ENCODE data around the gene PHYKPL. TPM values are rescaled to one million over a fixed set of nuclear protein-coding genes. Genes with fewer than 3 reads are reported as not detected.

Gene PHYKPL
- total RNA-seq, 1 donor from 2014 or later, result 20.5 TPM

DNA sequence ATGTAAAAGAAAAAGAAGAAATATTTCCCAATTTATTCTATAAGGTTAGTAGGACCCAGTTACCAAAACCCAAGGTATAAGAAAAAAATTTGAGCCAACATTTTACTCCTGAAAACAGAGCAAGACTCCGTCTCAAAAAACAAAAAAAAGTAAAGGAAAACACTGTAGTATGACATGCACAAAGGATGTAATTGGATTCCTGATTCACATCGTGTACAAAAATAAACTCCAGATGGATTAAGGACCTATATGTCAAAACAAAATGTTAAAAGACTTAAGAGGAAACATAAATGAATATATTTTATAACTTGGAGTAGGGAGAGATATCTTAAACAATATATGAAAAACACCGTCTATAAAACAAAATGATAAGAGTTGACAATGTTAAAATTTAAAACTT lies 13.8 kb downstream of the PHYKPL start:
- Histone ChIP-seq H3K9ac (no peak overlapping the region), H3K36me3 (peaks cover 6% of the 10 kb centered on the region), H3K4me2 (no peak overlapping the region), H3K27ac (no peak overlapping the region), H3K4me1 (peaks cover 7% of the 10 kb centered on the region), H2AFZ (replicated peaks) (no peak overlapping the region), H3K9me3 (ENCODE audit: low read depth) (no peaks in the 10 kb centered on the region), H3K4me3 (no peak overlapping the region), H3F3A (ENCODE audit: low read depth) (peaks cover 16% of the 10 kb centered on the region), H3K27me3 (no peaks in the 10 kb centered on the region), H4K20me1 (ENCODE audit: low read depth) (peaks cover 19% of the 10 kb centered on the region), H3K79me2 (ENCODE audit: low read depth) (no peaks in the 10 kb centered on the region)
- Mint-ChIP-seq H3K27ac (no peak overlapping the region), H3K36me3 (peaks cover 46% of the 10 kb centered on the region), H3K4me1 (peaks cover 8% of the 10 kb centered on the region), H3K27me3 (ENCODE audit: insufficient read depth, low read depth) (no peaks in the 10 kb centered on the region), H3K9me3 (no peaks in the 10 kb centered on the region), H3K4me3 (no peak overlapping the region)
- TF ChIP-seq, protein P1, sequence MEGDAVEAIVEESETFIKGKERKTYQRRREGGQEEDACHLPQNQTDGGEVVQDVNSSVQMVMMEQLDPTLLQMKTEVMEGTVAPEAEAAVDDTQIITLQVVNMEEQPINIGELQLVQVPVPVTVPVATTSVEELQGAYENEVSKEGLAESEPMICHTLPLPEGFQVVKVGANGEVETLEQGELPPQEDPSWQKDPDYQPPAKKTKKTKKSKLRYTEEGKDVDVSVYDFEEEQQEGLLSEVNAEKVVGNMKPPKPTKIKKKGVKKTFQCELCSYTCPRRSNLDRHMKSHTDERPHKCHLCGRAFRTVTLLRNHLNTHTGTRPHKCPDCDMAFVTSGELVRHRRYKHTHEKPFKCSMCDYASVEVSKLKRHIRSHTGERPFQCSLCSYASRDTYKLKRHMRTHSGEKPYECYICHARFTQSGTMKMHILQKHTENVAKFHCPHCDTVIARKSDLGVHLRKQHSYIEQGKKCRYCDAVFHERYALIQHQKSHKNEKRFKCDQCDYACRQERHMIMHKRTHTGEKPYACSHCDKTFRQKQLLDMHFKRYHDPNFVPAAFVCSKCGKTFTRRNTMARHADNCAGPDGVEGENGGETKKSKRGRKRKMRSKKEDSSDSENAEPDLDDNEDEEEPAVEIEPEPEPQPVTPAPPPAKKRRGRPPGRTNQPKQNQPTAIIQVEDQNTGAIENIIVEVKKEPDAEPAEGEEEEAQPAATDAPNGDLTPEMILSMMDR (IDR thresholded peaks at IDR 0.05), result no peak
- TF ChIP-seq EZH2phosphoT487 (IDR thresholded peaks at IDR 0.05), result no peak
- no peak for TF ChIP-seq EZH2 (IDR thresholded peaks at IDR 0.05)
- no peak for DNase-seq (ENCODE audit: low spot score)

DNA sequence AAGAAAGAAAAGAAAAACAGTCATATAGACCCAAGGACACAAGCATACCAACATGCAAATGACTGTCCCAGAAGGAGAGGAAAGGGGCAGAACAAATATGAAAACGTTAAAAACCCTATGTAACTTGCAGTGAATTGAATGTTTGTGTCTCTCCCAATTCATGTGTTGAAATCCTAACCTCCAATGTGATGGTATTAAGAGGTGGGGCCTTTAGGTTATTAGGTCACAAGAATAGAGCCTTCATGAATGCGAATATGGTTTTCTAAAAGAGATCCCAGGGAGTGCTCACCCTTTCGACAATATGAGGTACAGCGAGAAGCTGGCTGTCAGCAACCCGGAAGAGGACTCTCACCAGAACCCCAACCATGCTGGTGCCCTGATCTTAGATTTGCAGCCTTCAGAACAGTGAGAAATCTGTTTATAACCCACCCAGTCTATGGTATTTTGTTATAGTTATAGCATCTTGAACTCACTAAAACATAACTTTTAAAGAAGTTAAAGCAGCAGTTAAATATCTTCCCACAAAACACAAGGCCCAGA lies 14.3 kb downstream of the PHYKPL start:
- Mint-ChIP-seq H3K27me3 (ENCODE audit: insufficient read depth, low read depth) (peaks cover 2% of the 10 kb centered on the region), H3K9me3 (no peaks in the 10 kb centered on the region), H3K4me3 (no peak overlapping the region), H3K4me1 (peaks cover 4% of the 10 kb centered on the region), H3K27ac (no peak overlapping the region), H3K36me3 (peaks cover 48% of the 10 kb centered on the region)
- Histone ChIP-seq H3F3A (ENCODE audit: low read depth) (peaks cover 19% of the 10 kb centered on the region), H3K27ac (no peak overlapping the region), H3K4me2 (no peak overlapping the region), H3K36me3 (peaks cover 6% of the 10 kb centered on the region), H3K4me3 (no peak overlapping the region), H3K9ac (no peak overlapping the region), H2AFZ (replicated peaks) (no peak overlapping the region), H4K20me1 (ENCODE audit: low read depth) (peaks cover 24% of the 10 kb centered on the region), H3K27me3 (no peaks in the 10 kb centered on the region), H3K9me3 (ENCODE audit: low read depth) (no peaks in the 10 kb centered on the region), H3K79me2 (ENCODE audit: low read depth) (no peaks in the 10 kb centered on the region), H3K4me1 (peaks cover 2% of the 10 kb centered on the region)
- no peak for DNase-seq (ENCODE audit: low spot score)
- TF ChIP-seq EZH2 (IDR thresholded peaks at IDR 0.05), result no peak
- TF ChIP-seq EZH2phosphoT487 (IDR thresholded peaks at IDR 0.05), result no peak
- TF ChIP-seq, protein P1 (IDR thresholded peaks at IDR 0.05), result no peak

DNA sequence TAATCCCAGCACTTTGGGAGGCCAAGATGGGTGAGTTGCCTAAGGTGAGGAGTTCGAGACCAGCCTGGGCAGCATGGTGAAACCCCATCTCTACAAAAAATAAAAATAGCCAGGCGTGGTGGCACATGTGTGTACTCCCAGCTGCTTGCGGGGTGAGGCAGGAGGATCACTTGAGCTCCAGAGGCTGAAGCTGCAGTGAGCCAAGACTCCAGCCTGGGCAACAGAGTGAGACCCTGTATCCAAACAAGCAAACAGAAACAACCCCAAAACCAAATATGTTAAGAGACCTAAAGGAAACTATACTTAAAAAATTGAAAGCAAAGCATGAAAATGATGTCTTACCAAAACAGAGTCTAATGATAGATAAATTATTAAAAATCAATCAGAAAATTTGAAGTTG lies 15.8 kb downstream of the PHYKPL start:
- no peak for DNase-seq (ENCODE audit: low spot score)
- Histone ChIP-seq H3K9me3 (ENCODE audit: low read depth) (no peaks in the 10 kb centered on the region), H3K27me3 (no peaks in the 10 kb centered on the region), H3K27ac (no peak overlapping the region), H4K20me1 (ENCODE audit: low read depth) (peaks cover 39% of the 10 kb centered on the region), H3K4me2 (no peak overlapping the region), H3K4me3 (no peak overlapping the region), H3F3A (ENCODE audit: low read depth) (peaks cover 31% of the 10 kb centered on the region), H2AFZ (replicated peaks) (no peak overlapping the region), H3K79me2 (ENCODE audit: low read depth) (no peaks in the 10 kb centered on the region), H3K36me3 (peaks cover 6% of the 10 kb centered on the region), H3K9ac (no peak overlapping the region), H3K4me1 (no peaks in the 10 kb centered on the region)
- H3K9me3 Mint-ChIP-seq, result no peaks in the 10 kb centered on the region
- H3K36me3 Mint-ChIP-seq, result peaks cover 45% of the 10 kb centered on the region
- TF ChIP-seq EZH2phosphoT487 (IDR thresholded peaks at IDR 0.05), result no peak
- no peak overlapping the region for H3K27ac Mint-ChIP-seq
- peaks cover 2% of the 10 kb centered on the region for H3K27me3 Mint-ChIP-seq (ENCODE audit: insufficient read depth, low read depth)
- H3K4me1 Mint-ChIP-seq, result no peaks in the 10 kb centered on the region
- no peak overlapping the region for H3K4me3 Mint-ChIP-seq

DNA sequence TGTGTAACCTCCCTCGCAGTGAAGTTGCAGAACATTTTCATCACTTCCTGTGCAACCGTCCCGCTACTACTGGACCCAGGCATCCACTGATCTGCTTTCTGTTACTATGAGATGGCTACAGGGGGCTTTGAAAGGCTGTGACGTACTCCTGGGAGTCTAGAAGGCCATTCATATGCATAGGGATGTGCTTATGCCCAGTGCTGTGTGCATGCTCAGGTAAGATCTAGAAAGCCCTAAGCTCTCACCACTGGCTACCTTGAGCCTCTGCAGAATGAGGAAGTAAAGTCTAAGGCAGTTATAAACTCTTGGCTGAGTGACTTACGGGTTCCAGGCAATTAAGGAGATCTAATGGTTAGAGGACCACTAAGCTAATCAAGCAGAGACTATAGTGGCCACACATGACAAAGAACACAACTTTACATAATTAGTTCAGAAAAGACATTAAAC lies 16.5 kb downstream of the PHYKPL start:
- Histone ChIP-seq H2AFZ (replicated peaks) (no peak overlapping the region), H3K4me2 (no peak overlapping the region), H3K79me2 (ENCODE audit: low read depth) (no peaks in the 10 kb centered on the region), H3K27ac (no peak overlapping the region), H3K4me3 (no peak overlapping the region), H3K9me3 (ENCODE audit: low read depth) (no peaks in the 10 kb centered on the region), H3F3A (ENCODE audit: low read depth) (peaks cover 37% of the 10 kb centered on the region), H3K4me1 (no peaks in the 10 kb centered on the region), H4K20me1 (ENCODE audit: low read depth) (peaks cover 46% of the 10 kb centered on the region), H3K36me3 (peaks cover 6% of the 10 kb centered on the region), H3K9ac (no peak overlapping the region), H3K27me3 (no peaks in the 10 kb centered on the region)
- peaks cover 44% of the 10 kb centered on the region for H3K36me3 Mint-ChIP-seq
- no peaks in the 10 kb centered on the region for H3K9me3 Mint-ChIP-seq
- peaks cover 8% of the 10 kb centered on the region for H3K27me3 Mint-ChIP-seq (ENCODE audit: insufficient read depth, low read depth)
- no peak for DNase-seq (ENCODE audit: low spot score)
- no peak for TF ChIP-seq EZH2 (IDR thresholded peaks at IDR 0.05)
- no peak for TF ChIP-seq EZH2phosphoT487 (IDR thresholded peaks at IDR 0.05)
- TF ChIP-seq, protein P1 (IDR thresholded peaks at IDR 0.05), result no peak
- H3K4me3 Mint-ChIP-seq, result no peak overlapping the region
- no peak overlapping the region for H3K27ac Mint-ChIP-seq
- no peaks in the 10 kb centered on the region for H3K4me1 Mint-ChIP-seq
